ENCODE measurements around the gene TRPM7.

The TRPM7 gene

DNA sequence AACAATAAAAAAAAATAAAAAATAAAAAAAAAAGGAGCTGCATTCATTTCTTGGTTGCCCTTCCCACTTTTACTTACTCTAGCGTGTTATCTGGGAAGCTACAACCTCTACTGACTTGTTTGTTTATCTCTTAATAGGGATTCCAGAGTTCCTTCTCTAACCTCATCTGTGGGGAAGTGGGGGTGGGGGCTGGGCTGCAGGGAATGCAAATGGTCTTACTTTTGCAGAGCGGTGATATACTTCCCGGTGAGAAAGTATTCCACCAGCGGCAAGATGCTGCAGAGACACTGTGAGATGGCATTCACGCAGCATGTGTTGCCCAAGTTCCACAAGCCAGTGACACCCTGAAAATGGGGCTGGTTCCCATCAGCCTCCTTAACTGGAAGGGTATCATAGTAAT, 142.2 kb downstream of the TRPM7 start:
- Histone ChIP-seq H3K4me3 (ENCODE audit: low read depth, low read length, poor library complexity, severe bottlenecking) (no peak overlapping the region), H4K20me1 (ENCODE audit: insufficient read depth, low read length) (no peaks in the 10 kb centered on the region), H3K27ac (ENCODE audit: low read depth, low read length, poor library complexity, severe bottlenecking) (no peak overlapping the region), H3K4me1 (ENCODE audit: insufficient read depth, low read length, severe bottlenecking) (no peaks in the 10 kb centered on the region), H3F3A (ENCODE audit: insufficient read depth, low read length) (no peaks in the 10 kb centered on the region), H3K27me3 (ENCODE audit: insufficient read depth, low read length) (no peaks in the 10 kb centered on the region), H3K36me3 (ENCODE audit: insufficient read depth, low read length) (no peaks in the 10 kb centered on the region), H3K9ac (ENCODE audit: low read length) (no peak overlapping the region), H2AFZ (ENCODE audit: low read length) (no peak overlapping the region), H3K4me2 (ENCODE audit: low read length) (no peak overlapping the region), H3K9me2 (ENCODE audit: low read depth, low read length) (no peaks in the 10 kb centered on the region), H3K79me2 (ENCODE audit: insufficient read depth, low read length) (no peaks in the 10 kb centered on the region), H3K9me3 (ENCODE audit: low read length) (no peaks in the 10 kb centered on the region)
- no peak for TF ChIP-seq EZH2 (IDR thresholded peaks at IDR 0.05; ENCODE audit: borderline replicate concordance, low read length)

GRCh38 chr15:50543556-50543955, 143.0 kb downstream of the TRPM7 start:
- Histone ChIP-seq H3K9me2 (ENCODE audit: low read depth, low read length) (no peaks in the 10 kb centered on the region), H4K20me1 (ENCODE audit: insufficient read depth, low read length) (no peaks in the 10 kb centered on the region), H3K9ac (ENCODE audit: low read length) (no peak overlapping the region), H3F3A (ENCODE audit: insufficient read depth, low read length) (no peaks in the 10 kb centered on the region), H2AFZ (ENCODE audit: low read length) (no peak overlapping the region), H3K36me3 (ENCODE audit: insufficient read depth, low read length) (no peaks in the 10 kb centered on the region), H3K4me1 (ENCODE audit: insufficient read depth, low read length, severe bottlenecking) (no peaks in the 10 kb centered on the region), H3K9me3 (ENCODE audit: low read length) (no peaks in the 10 kb centered on the region), H3K79me2 (ENCODE audit: insufficient read depth, low read length) (no peaks in the 10 kb centered on the region), H3K27ac (ENCODE audit: low read depth, low read length, poor library complexity, severe bottlenecking) (no peak overlapping the region), H3K27me3 (ENCODE audit: insufficient read depth, low read length) (no peaks in the 10 kb centered on the region), H3K4me2 (ENCODE audit: low read length) (no peak overlapping the region), H3K4me3 (ENCODE audit: low read depth, low read length, poor library complexity, severe bottlenecking) (no peak overlapping the region)
- TF ChIP-seq EZH2 (IDR thresholded peaks at IDR 0.05; ENCODE audit: borderline replicate concordance, low read length) = no peak
- TF ChIP-seq, protein P1, sequence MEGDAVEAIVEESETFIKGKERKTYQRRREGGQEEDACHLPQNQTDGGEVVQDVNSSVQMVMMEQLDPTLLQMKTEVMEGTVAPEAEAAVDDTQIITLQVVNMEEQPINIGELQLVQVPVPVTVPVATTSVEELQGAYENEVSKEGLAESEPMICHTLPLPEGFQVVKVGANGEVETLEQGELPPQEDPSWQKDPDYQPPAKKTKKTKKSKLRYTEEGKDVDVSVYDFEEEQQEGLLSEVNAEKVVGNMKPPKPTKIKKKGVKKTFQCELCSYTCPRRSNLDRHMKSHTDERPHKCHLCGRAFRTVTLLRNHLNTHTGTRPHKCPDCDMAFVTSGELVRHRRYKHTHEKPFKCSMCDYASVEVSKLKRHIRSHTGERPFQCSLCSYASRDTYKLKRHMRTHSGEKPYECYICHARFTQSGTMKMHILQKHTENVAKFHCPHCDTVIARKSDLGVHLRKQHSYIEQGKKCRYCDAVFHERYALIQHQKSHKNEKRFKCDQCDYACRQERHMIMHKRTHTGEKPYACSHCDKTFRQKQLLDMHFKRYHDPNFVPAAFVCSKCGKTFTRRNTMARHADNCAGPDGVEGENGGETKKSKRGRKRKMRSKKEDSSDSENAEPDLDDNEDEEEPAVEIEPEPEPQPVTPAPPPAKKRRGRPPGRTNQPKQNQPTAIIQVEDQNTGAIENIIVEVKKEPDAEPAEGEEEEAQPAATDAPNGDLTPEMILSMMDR (IDR thresholded peaks at IDR 0.05; ENCODE audit: low read length) = no peak

- H2AFZ ChIP-seq (ENCODE audit: low read length) = no peak overlapping the region
- no peak overlapping the region for H3K27ac ChIP-seq (ENCODE audit: low read depth, low read length, poor library complexity, severe bottlenecking)
- no peaks in the 10 kb centered on the region for H3K36me3 ChIP-seq (ENCODE audit: insufficient read depth, low read length)
- no peak overlapping the region for H3K4me2 ChIP-seq (ENCODE audit: low read length)
- H3K9ac ChIP-seq (ENCODE audit: low read length) = no peak overlapping the region
- no peaks in the 10 kb centered on the region for H3K4me1 ChIP-seq (ENCODE audit: insufficient read depth, low read length, severe bottlenecking)
- H3K9me2 ChIP-seq (ENCODE audit: low read depth, low read length) = no peaks in the 10 kb centered on the region
- no peak overlapping the region for H3K4me3 ChIP-seq (ENCODE audit: low read depth, low read length, poor library complexity, severe bottlenecking)
- H3F3A ChIP-seq (ENCODE audit: insufficient read depth, low read length) = no peaks in the 10 kb centered on the region
- no peaks in the 10 kb centered on the region for H4K20me1 ChIP-seq (ENCODE audit: insufficient read depth, low read length)
- no peaks in the 10 kb centered on the region for H3K27me3 ChIP-seq (ENCODE audit: insufficient read depth, low read length)
- TF ChIP-seq, protein P1 (IDR thresholded peaks at IDR 0.05; ENCODE audit: low read length) = no peak
- TF ChIP-seq EZH2 (IDR thresholded peaks at IDR 0.05; ENCODE audit: borderline replicate concordance, low read length) = no peak
- H3K79me2 ChIP-seq (ENCODE audit: insufficient read depth, low read length) = no peaks in the 10 kb centered on the region
- no peaks in the 10 kb centered on the region for H3K9me3 ChIP-seq (ENCODE audit: low read length)
These were observed 143.7 kb downstream of the TRPM7 start for GRCh38 chr15:50542887-50543210.

GRCh38 chr15:50531766-50532165, 154.8 kb downstream of the TRPM7 start:
- Histone ChIP-seq H3K27ac (ENCODE audit: low read depth, low read length, poor library complexity, severe bottlenecking) (no peak overlapping the region), H3K4me3 (ENCODE audit: low read depth, low read length, poor library complexity, severe bottlenecking) (no peak overlapping the region), H3F3A (ENCODE audit: insufficient read depth, low read length) (no peaks in the 10 kb centered on the region), H3K79me2 (ENCODE audit: insufficient read depth, low read length) (no peaks in the 10 kb centered on the region), H3K9me3 (ENCODE audit: low read length) (no peaks in the 10 kb centered on the region), H4K20me1 (ENCODE audit: insufficient read depth, low read length) (no peaks in the 10 kb centered on the region), H3K4me1 (ENCODE audit: insufficient read depth, low read length, severe bottlenecking) (no peaks in the 10 kb centered on the region), H3K27me3 (ENCODE audit: insufficient read depth, low read length) (no peaks in the 10 kb centered on the region), H3K36me3 (ENCODE audit: insufficient read depth, low read length) (no peaks in the 10 kb centered on the region), H3K4me2 (ENCODE audit: low read length) (no peak overlapping the region), H2AFZ (ENCODE audit: low read length) (no peak overlapping the region), H3K9me2 (ENCODE audit: low read depth, low read length) (no peaks in the 10 kb centered on the region), H3K9ac (ENCODE audit: low read length) (no peak overlapping the region)
- TF ChIP-seq, protein P1 (IDR thresholded peaks at IDR 0.05; ENCODE audit: low read length) = no peak
- TF ChIP-seq EZH2 (IDR thresholded peaks at IDR 0.05; ENCODE audit: borderline replicate concordance, low read length) = no peak
